Stomach (tissue), 4 donors: ENCODE measurements around the gene SAMD1.

ENCODE experiments used
- CTCF ChIP-seq, 7 experiments: fragments of 450-650 bp in 4 of 7; fragments of 200-600 bp in 3 of 7; sonication (generic) in 3 of 7; IDR thresholded peaks; one replicate each; pipeline ENCODE4 v1.5.1; 2016 to 2019; ENCODE audit warnings: antibody characterized with exemption in 7 of 7, control low read depth in 2 of 7, mild to moderate bottlenecking in 1 of 7
- EP300 ChIP-seq: sonication (generic); formaldehyde crosslinking; IDR thresholded peaks from one replicate; pipeline ENCODE4 v1.6.1; 2017; ENCODE audit warnings: antibody characterized with exemption
- POLR2A ChIP-seq, 4 donors: fragments of 450-650 bp; IDR thresholded peaks; one replicate each; pipeline ENCODE4 v1.6.1; 2016; ENCODE audit warnings: antibody characterized with exemption in 4 of 4, control low read depth in 2 of 4, mild to moderate bottlenecking in 1 of 4, moderate library complexity in 1 of 4
- POLR2AphosphoS5 ChIP-seq, 3 donors: sonication (generic); formaldehyde crosslinking; IDR thresholded peaks; one replicate each; pipeline ENCODE4 v1.6.1; 2016; ENCODE audit warnings: antibody characterized with exemption in 3 of 3

GRCh38 chr19:14115756-14116155 lies 25.2 kb upstream of the SAMD1 start:
- TF ChIP-seq CTCF (IDR thresholded peaks at IDR 0.05) (no peak), POLR2A (IDR thresholded peaks at IDR 0.05) (no peak), EP300 (no peak), POLR2AphosphoS5 (IDR thresholded peaks at IDR 0.05) (no peak)
